Mucosa of descending colon (tissue), 3 donors: ENCODE data around the gene KLF15. TPM values are rescaled to one million over a fixed set of nuclear protein-coding genes. Genes with fewer than 3 reads are reported as not detected.

Experiments
- ATAC-seq: fragments of 200-7000 bp; cut with Tn5 transposase; one replicate; pipeline ENCODE4 v1.9.1; 2020; ENCODE audit warnings: mild to moderate bottlenecking, moderate library complexity
- DNase-seq, 3 donors: peaks; one replicate each; pipeline ENCODE4 v3.0.0-alpha.2; 2020
- H3K36me3 ChIP-seq: fragments of 200-600 bp; one replicate; pipeline ENCODE4 v1.8.0; 2021; ENCODE audit warnings: low read depth, mild to moderate bottlenecking
- H3K4me1 ChIP-seq: fragments of 200-600 bp; one replicate; pipeline ENCODE4 v1.8.0; 2021; ENCODE audit warnings: low read depth, mild to moderate bottlenecking
- H3K4me3 ChIP-seq: fragments of 200-600 bp; one replicate; pipeline ENCODE4 v1.8.0; 2021; ENCODE audit warnings: mild to moderate bottlenecking
- H3K9me3 ChIP-seq: fragments of 200-600 bp; one replicate; pipeline ENCODE4 v1.8.0; 2021; ENCODE audit warnings: mild to moderate bottlenecking
- intact Hi-C, 2 donors: fragments of 100-400 bp; cut with DNase I in 1 of 2; cut with micrococcal nuclease in 1 of 2; formaldehyde crosslinking; loops; one replicate each; pipeline versions ENCODE4 v1.11.0 to v1.11.1; 2022; cut with DNase I, micrococcal nuclease
- total RNA-seq, 3 donors: library from RNA; stranded (reverse); fragmentation: NEBNext Ultra II Directional in 2 of 3; extraction: Animal tissue kit (Norgen Biotek cat#: 25700) in 2 of 3; gene quantifications; one replicate each; pipeline versions ENCODE4 v1.2.1 to v1.2.4, GENCODE V29; 2021 to 2023
- TF ChIP-seq, protein P1 (sequence below): fragments of 200-600 bp; IDR thresholded peaks from one replicate; pipeline ENCODE4 v1.8.0; 2022; ENCODE audit warnings: antibody characterized with exemption, mild to moderate bottlenecking
- donor health status: DM: no; HTN: no; CAD: no; lungs with moderate emphysema.
- donor health status: DM: no; HTN: no; CAD: no.
- donor health status: DM: no; HTN: yes; CAD: no.

KLF15 gene
- total RNA-seq, 3 donors from 2014 or later = 1.3 to 21.9 (median 2.0) TPM

GRCh38 chr3:126346466-126346865, 10.7 kb downstream of the KLF15 start:
- TF ChIP-seq, protein P1, sequence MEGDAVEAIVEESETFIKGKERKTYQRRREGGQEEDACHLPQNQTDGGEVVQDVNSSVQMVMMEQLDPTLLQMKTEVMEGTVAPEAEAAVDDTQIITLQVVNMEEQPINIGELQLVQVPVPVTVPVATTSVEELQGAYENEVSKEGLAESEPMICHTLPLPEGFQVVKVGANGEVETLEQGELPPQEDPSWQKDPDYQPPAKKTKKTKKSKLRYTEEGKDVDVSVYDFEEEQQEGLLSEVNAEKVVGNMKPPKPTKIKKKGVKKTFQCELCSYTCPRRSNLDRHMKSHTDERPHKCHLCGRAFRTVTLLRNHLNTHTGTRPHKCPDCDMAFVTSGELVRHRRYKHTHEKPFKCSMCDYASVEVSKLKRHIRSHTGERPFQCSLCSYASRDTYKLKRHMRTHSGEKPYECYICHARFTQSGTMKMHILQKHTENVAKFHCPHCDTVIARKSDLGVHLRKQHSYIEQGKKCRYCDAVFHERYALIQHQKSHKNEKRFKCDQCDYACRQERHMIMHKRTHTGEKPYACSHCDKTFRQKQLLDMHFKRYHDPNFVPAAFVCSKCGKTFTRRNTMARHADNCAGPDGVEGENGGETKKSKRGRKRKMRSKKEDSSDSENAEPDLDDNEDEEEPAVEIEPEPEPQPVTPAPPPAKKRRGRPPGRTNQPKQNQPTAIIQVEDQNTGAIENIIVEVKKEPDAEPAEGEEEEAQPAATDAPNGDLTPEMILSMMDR = no peak
- H3K4me3 ChIP-seq = no peak overlapping the region
- intact Hi-C loops = no loop called here
- DNase-seq (no peak), ATAC-seq (no peak)
- H3K36me3 ChIP-seq = no peaks in the 10 kb centered on the region
- H3K4me1 ChIP-seq = no peaks in the 10 kb centered on the region
- no peaks in the 10 kb centered on the region for H3K9me3 ChIP-seq

GRCh38 chr3:126345641-126346460, 11.4 kb downstream of the KLF15 start:
- Histone ChIP-seq H3K4me1 (no peaks in the 10 kb centered on the region), H3K4me3 (no peak overlapping the region), H3K9me3 (no peaks in the 10 kb centered on the region), H3K36me3 (no peaks in the 10 kb centered on the region)
- ATAC-seq = peak; percentile 5
- intact Hi-C loops = no loop called here
- peak in 2 of 3 donors; percentile 12 to 36 for DNase-seq
- TF ChIP-seq, protein P1 = no peak

DNA sequence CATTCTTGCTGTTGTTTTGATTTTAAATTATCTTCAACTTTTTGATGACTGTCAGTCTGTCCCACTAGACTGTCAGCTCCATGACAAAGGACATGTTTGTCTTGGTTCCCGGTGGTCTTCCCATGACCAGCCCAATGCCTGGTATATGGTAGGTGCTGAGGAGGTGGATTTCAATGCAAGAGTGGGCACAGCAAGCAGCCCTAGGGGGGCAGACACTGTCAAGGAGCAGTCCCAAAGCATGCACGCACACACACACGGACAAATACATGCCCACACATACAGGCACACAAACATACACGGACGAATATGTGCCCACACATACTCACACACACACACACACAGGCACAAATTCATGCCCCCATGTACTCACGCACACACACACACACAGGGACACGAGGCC, 12.0 kb downstream of the KLF15 start:
- ATAC-seq = no peak
- DNase-seq = no peak
- no peak overlapping the region for H3K4me3 ChIP-seq
- H3K36me3 ChIP-seq = no peaks in the 10 kb centered on the region
- intact Hi-C loops = no loop called here
- TF ChIP-seq, protein P1 = no peak
- no peaks in the 10 kb centered on the region for H3K4me1 ChIP-seq
- H3K9me3 ChIP-seq = no peaks in the 10 kb centered on the region

DNA sequence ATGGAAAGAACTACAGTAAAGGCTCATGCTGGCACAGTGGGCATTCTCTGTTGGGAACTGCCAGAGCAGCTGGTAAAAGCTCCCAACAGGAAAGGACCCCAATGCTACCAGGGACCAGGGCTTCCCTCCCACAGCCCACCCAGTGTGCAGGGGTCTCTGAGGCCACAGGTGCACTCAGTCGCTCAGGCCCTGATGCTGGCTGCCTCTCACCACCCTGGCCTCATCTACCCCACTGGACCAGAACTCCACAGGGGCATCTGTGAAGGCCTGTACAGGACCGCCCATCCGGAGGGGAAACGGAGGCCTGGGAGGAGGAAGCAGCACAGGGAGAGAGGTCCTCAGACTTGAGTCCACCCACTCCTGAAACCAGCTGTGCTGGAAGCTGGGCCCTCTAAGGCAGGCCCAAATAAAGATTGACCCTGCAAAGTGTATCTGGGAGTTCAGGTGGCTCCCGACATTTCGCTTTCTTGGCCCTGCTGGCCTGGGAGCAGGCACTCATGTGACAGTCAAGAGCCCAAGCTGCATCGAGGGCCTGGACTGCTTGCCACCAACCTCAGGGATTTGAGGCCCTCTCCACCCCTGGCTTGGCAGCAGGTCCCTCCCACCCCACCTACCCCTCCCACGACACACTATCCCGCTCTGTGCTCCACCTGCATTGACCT, 12.7 kb downstream of the KLF15 start:
- ATAC-seq = no peak
- H3K4me3 ChIP-seq = no peak overlapping the region
- TF ChIP-seq, protein P1 = no peak
- intact Hi-C loops = no loop called here
- DNase-seq = peak in 2 of 3 donors; percentile 10 to 28
- H3K36me3 ChIP-seq = no peaks in the 10 kb centered on the region
- H3K4me1 ChIP-seq = no peaks in the 10 kb centered on the region
- H3K9me3 ChIP-seq = no peaks in the 10 kb centered on the region

- Histone ChIP-seq H3K4me3 (no peak overlapping the region), H3K36me3 (no peaks in the 10 kb centered on the region), H3K9me3 (no peaks in the 10 kb centered on the region), H3K4me1 (no peaks in the 10 kb centered on the region)
- TF ChIP-seq, protein P1 = no peak
- DNase-seq (peak in 1 of 3 donors; percentile 12), ATAC-seq (no peak)
- intact Hi-C loops = no loop called here
Observed at GRCh38 chr3:126343649-126344035, 13.6 kb downstream of the KLF15 start.
